ENCODE measurements around the gene CD40LG. TPM values are rescaled to one million over a fixed set of nuclear protein-coding genes. Genes with fewer than 3 reads are reported as not detected.

CD40LG gene
- total RNA-seq, 4 donors from 2014 or later: 0.15 to 0.40 TPM; not detected in 2

GRCh38 chrX:136625246-136625645 is 22.7 kb upstream of the CD40LG start:
- Histone ChIP-seq H3K36me3 (no peaks in the 10 kb centered on the region), H3K4me3 (no peak overlapping the region), H3K9me3 (no peaks in the 10 kb centered on the region), H3K4me1 (no peaks in the 10 kb centered on the region), H3K27me3 (no peaks in the 10 kb centered on the region), H3K27ac (no peak overlapping the region)
- ATAC-seq: no peak
- 72 to 83% methylated on average over 1 to 2 of the region's 2 CpGs for WGBS, 2 donors (ENCODE audit: low coverage in 1 of 2)
- TF ChIP-seq EP300 (IDR thresholded peaks at IDR 0.05) (no peak), POLR2A (IDR thresholded peaks at IDR 0.05) (no peak), POLR2AphosphoS5 (IDR thresholded peaks at IDR 0.05) (no peak), CTCF (IDR thresholded peaks at IDR 0.05) (no peak)

GRCh38 chrX:136626237-136626636 is 21.7 kb upstream of the CD40LG start:
- H3K4me3 ChIP-seq: no peak overlapping the region
- 36 to 70% methylated on average over 2 of the region's 2 CpGs for WGBS, 2 donors (ENCODE audit: low coverage in 1 of 2)
- H3K4me1 ChIP-seq: no peaks in the 10 kb centered on the region
- no peak for ATAC-seq
- no peaks in the 10 kb centered on the region for H3K9me3 ChIP-seq
- no peak overlapping the region for H3K27ac ChIP-seq
- H3K36me3 ChIP-seq: no peaks in the 10 kb centered on the region
- TF ChIP-seq EP300 (IDR thresholded peaks at IDR 0.05) (no peak), POLR2AphosphoS5 (IDR thresholded peaks at IDR 0.05) (no peak), POLR2A (IDR thresholded peaks at IDR 0.05) (no peak), CTCF (IDR thresholded peaks at IDR 0.05) (no peak)
- no peaks in the 10 kb centered on the region for H3K27me3 ChIP-seq

GRCh38 chrX:136626891-136627290 is 21.1 kb upstream of the CD40LG start:
- Histone ChIP-seq H3K27ac (no peak overlapping the region), H3K27me3 (no peaks in the 10 kb centered on the region), H3K36me3 (no peaks in the 10 kb centered on the region), H3K4me3 (no peak overlapping the region), H3K4me1 (no peaks in the 10 kb centered on the region), H3K9me3 (no peaks in the 10 kb centered on the region)
- ATAC-seq: no peak
- 67 to 75% methylated on average over 1 of the region's 1 CpG for WGBS, 2 donors (ENCODE audit: low coverage in 1 of 2)
- TF ChIP-seq EP300 (IDR thresholded peaks at IDR 0.05) (no peak), CTCF (IDR thresholded peaks at IDR 0.05) (no peak), POLR2AphosphoS5 (IDR thresholded peaks at IDR 0.05) (no peak), POLR2A (IDR thresholded peaks at IDR 0.05) (no peak)

GRCh38 chrX:136627409-136627808 is 20.5 kb upstream of the CD40LG start:
- no peak for TF ChIP-seq POLR2A (IDR thresholded peaks at IDR 0.05)
- no peak for TF ChIP-seq EP300 (IDR thresholded peaks at IDR 0.05)
- no peak for TF ChIP-seq CTCF (IDR thresholded peaks at IDR 0.05)
- no peak for TF ChIP-seq POLR2AphosphoS5 (IDR thresholded peaks at IDR 0.05)
- no peak overlapping the region for H3K4me3 ChIP-seq
- H3K27ac ChIP-seq: no peak overlapping the region
- H3K4me1 ChIP-seq: no peaks in the 10 kb centered on the region
- H3K9me3 ChIP-seq: no peaks in the 10 kb centered on the region
- ATAC-seq: no peak
- H3K36me3 ChIP-seq: no peaks in the 10 kb centered on the region
- 70% methylated on average over 3 of the region's 4 CpGs; no CpG with 5 or more reads in 1 of the 2 donors for WGBS, 2 donors (ENCODE audit: low coverage in 1 of 2)
- no peaks in the 10 kb centered on the region for H3K27me3 ChIP-seq

GRCh38 chrX:136629084-136629750 is 18.7 kb upstream of the CD40LG start:
- no peak for ATAC-seq
- TF ChIP-seq CTCF (IDR thresholded peaks at IDR 0.05): no peak
- TF ChIP-seq EP300 (IDR thresholded peaks at IDR 0.05): no peak
- no peak for TF ChIP-seq POLR2AphosphoS5 (IDR thresholded peaks at IDR 0.05)
- no peak for TF ChIP-seq POLR2A (IDR thresholded peaks at IDR 0.05)
- Histone ChIP-seq H3K4me1 (no peaks in the 10 kb centered on the region), H3K27me3 (no peaks in the 10 kb centered on the region), H3K4me3 (no peak overlapping the region), H3K27ac (no peak overlapping the region), H3K9me3 (no peaks in the 10 kb centered on the region), H3K36me3 (no peaks in the 10 kb centered on the region)
- WGBS, 2 donors (ENCODE audit: low coverage in 1 of 2): 62 to 75% methylated on average over 3 to 5 of the region's 6 CpGs

All from gastroesophageal sphincter (tissue), 4 donors.